K562 (cell line): ENCODE results near the gene ZBTB8A. TPM values are rescaled to one million over a fixed set of nuclear protein-coding genes. Genes with fewer than 3 reads are reported as not detected.

Source experiments
- ATAC-seq: fragments of 200-7000 bp; cut with Tn5 transposase; 3 replicates; pipeline ENCODE4 v1.9.1; 2020; ENCODE audit warnings: moderate library complexity
- BruUV-seq: library from RNA; stranded (reverse); fragments of 400-500 nt; replicated peaks from 2 replicates; lab custom pipeline; 2021; lab: Mats Ljungman, UMichigan
- CTCF ChIA-PET: fragments of 300-600 bp; formaldehyde crosslinking; extraction: SDS; loops from one replicate; lab custom pipeline; 2021; ENCODE audit warnings: low intra/inter-chr PET ratio; lab: Yijun Ruan, JAX
- POLR2A ChIA-PET: fragments of 300-600, 350-650 bp; sonication (Branson Sonifier 250); formaldehyde crosslinking; extraction: SDS; loops from one replicate; lab custom pipeline; 2021; ENCODE audit warnings: antibody characterized with exemption, inconsistent platforms; lab: Yijun Ruan, JAX
- DNase-seq, 4 experiments: peaks; one replicate each; pipeline versions ENCODE4 v3.0.0 to v3.0.0-alpha.2; 2011 to 2018; ENCODE audit warnings: low spot score in 3 of 4, mixed read lengths in 3 of 4; ENCODE audit errors: extremely low read depth in 1 of 4
- FAIRE-seq: peaks from 2 replicates; lab custom pipeline; 2011; peaks lifted over from hg19 to GRCh38; lab: Jason Lieb, UNC
- H2AFZ ChIP-seq: 2 replicates; pipeline ENCODE4 v1.6.0; 2011; ENCODE audit warnings: low read depth, low read length, control low read depth, inconsistent platforms
- H3K27ac ChIP-seq: fragments of 200-600 bp; 3 replicates; pipeline ENCODE4 v1.8.0; 2011; ENCODE audit warnings: low read depth, mild to moderate bottlenecking, control low read depth, inconsistent platforms, low read length, moderate library complexity, mixed read lengths; ENCODE audit errors: extremely low read depth
- H3K27me3 ChIP-seq, 2 experiments: fragments of 300-600 bp in 1 of 2; 2 replicates in 1 of 2; 3 replicates in 1 of 2; pipeline versions ENCODE4 v1.6.0 to v1.8.0; 2011; ENCODE audit warnings: inconsistent platforms in 2 of 2, low read length in 2 of 2, mild to moderate bottlenecking in 1 of 2, mixed read lengths in 1 of 2, moderate library complexity in 1 of 2; ENCODE audit not compliant: control insufficient read depth in 2 of 2, insufficient read depth in 2 of 2
- H3K36me3 ChIP-seq: fragments of 300-600 bp; 3 replicates; pipeline ENCODE4 v1.8.0; 2011; ENCODE audit warnings: mild to moderate bottlenecking, low read length, inconsistent platforms; ENCODE audit not compliant: control insufficient read depth, insufficient read depth
- H3K4me1 ChIP-seq, 2 experiments: fragments of 200-600 bp in 1 of 2; replicated peaks in 1 of 2; 2 replicates in 1 of 2; 3 replicates in 1 of 2; pipeline versions ENCODE4 v1.5.1 to v1.8.0; 2011; ENCODE audit warnings: inconsistent platforms in 2 of 2, low read length in 2 of 2, mild to moderate bottlenecking in 1 of 2, mixed read lengths in 1 of 2, moderate library complexity in 1 of 2; ENCODE audit not compliant: control insufficient read depth in 2 of 2, insufficient read depth in 2 of 2
- H3K4me2 ChIP-seq: 2 replicates; pipeline ENCODE4 v1.6.1; 2011; ENCODE audit warnings: low read length, control low read depth, inconsistent platforms, mixed read lengths; ENCODE audit not compliant: insufficient read depth
- H3K4me3 ChIP-seq: fragments of 200-600 bp; sonication (generic), shearing (Covaris generic); 2 replicates; pipeline ENCODE4 v1.5.1; 2016; ENCODE audit warnings: control low read depth, inconsistent platforms
- H3K79me2 ChIP-seq: fragments of 200-600 bp; 3 replicates; pipeline ENCODE4 v1.8.0; 2011; ENCODE audit warnings: low read length, inconsistent platforms; ENCODE audit not compliant: control insufficient read depth, insufficient read depth
- H3K9ac ChIP-seq, 2 experiments: 2 replicates each; pipeline versions ENCODE4 v1.6.0 to v1.6.1; 2011; ENCODE audit warnings: low read depth in 2 of 2, low read length in 2 of 2, control low read depth in 1 of 2, inconsistent platforms in 1 of 2, mild to moderate bottlenecking in 1 of 2, mixed read lengths in 1 of 2; ENCODE audit not compliant: insufficient read depth in 1 of 2
- H3K9me1 ChIP-seq: one replicate; pipeline ENCODE4 v1.6.0; 2011; ENCODE audit warnings: inconsistent platforms, mild to moderate bottlenecking, low read length, moderate library complexity; ENCODE audit not compliant: control insufficient read depth, insufficient read depth
- H3K9me3 ChIP-seq: replicated peaks from 2 replicates; pipeline ENCODE4 v1.5.1; 2011; ENCODE audit warnings: low read depth, low read length, inconsistent platforms; ENCODE audit not compliant: control insufficient read depth, insufficient read depth
- H4K20me1 ChIP-seq: replicated peaks from 2 replicates; pipeline ENCODE4 v1.6.1; 2011; ENCODE audit warnings: low read length, inconsistent platforms, mixed read lengths; ENCODE audit not compliant: control insufficient read depth, insufficient read depth
- ATF6 ChIP-seq: sonication (generic); formaldehyde crosslinking; IDR thresholded peaks from 2 replicates; pipeline ENCODE4 v1.4.0; 2020; ENCODE audit warnings: mild to moderate bottlenecking, missing genetic modification reagents
- CBFA2T3 ChIP-seq: fragments of 450-650 bp; IDR thresholded peaks from 2 replicates; pipeline ENCODE4 v1.6.1; 2017
- CREB5 ChIP-seq: fragments of 250-450 bp; sonication (Bioruptor Pico); IDR thresholded peaks from 2 replicates; pipeline ENCODE4 v1.5.0; 2020; ENCODE audit warnings: mild to moderate bottlenecking
- DPF2 ChIP-seq: fragments of 450-650 bp; IDR thresholded peaks from 2 replicates; pipeline ENCODE4 v1.6.1; 2016
- FOXK1 ChIP-seq: sonication (generic); formaldehyde crosslinking; IDR thresholded peaks from 2 replicates; pipeline ENCODE4 v1.8.0; 2022; ENCODE audit warnings: missing genetic modification reagents, mild to moderate bottlenecking, borderline replicate concordance
- HCFC1 ChIP-seq: IDR thresholded peaks from 2 replicates; pipeline ENCODE4 v1.6.1; 2012; ENCODE audit warnings: low read depth, low read length, improper control_type of control experiment
- SPI1 ChIP-seq: IDR thresholded peaks from 2 replicates; pipeline ENCODE4 v1.6.1; 2011; ENCODE audit warnings: low read depth, low read length, control low read depth, borderline replicate concordance
- TCF3 ChIP-seq: sonication (generic); formaldehyde crosslinking; IDR thresholded peaks from 2 replicates; pipeline ENCODE4 v1.4.0; 2020; ENCODE audit warnings: mild to moderate bottlenecking, missing genetic modification reagents
- WGBS: fragments of 100-300 bp; shearing (Covaris generic); methylation state at CpG from one replicate; pipeline ENCODE4 v1.1.6; 2016; ENCODE audit warnings: low coverage, mixed read lengths; ENCODE audit not compliant: insufficient coverage; ENCODE audit errors: missing lambda C conversion rate; 5-methylcytosine and 5-hydroxymethylcytosine counted together
- in situ Hi-C: fragments of 300-500 bp; cut with MboI; formaldehyde crosslinking; loops from 4 replicates; pipeline ENCODE4 v1.15.0; 2018; ENCODE audit warnings: inconsistent platforms, mixed read lengths
- intact Hi-C: fragments of 100-400 bp; cut with micrococcal nuclease; formaldehyde crosslinking; loops from 2 replicates; pipeline ENCODE4 v1.14.2; 2022
- polyA plus RNA-seq, 8 experiments: library from polyadenylated mRNA; depleted of rRNA in 4 of 8; stranded (reverse) in 5 of 8; unstranded in 3 of 8; fragments of >200 nt; fragmentation: Nextera tagmentation in 2 of 8; fragmentation: Illumina TruSeq in 1 of 8; extraction: Ambion mirVana in 2 of 8; extraction: Trizol in 1 of 8; gene quantifications; 2 replicates each; pipeline versions ENCODE4 v1.2.1 to v1.2.3, GENCODE V29; 2011 to 2014; ENCODE audit warnings: inconsistent platforms in 1 of 8, missing spikeins in 1 of 8
- total RNA-seq, 7 experiments: library from RNA; depleted of rRNA in 6 of 7; stranded (reverse); fragments of >200 nt in 6 of 7; fragmentation: Illumina TruSeq in 2 of 7; extraction: Trizol in 2 of 7; gene quantifications; 2 replicates each; pipeline versions ENCODE4 v1.2.1 to v1.2.3, GENCODE V29; 2011 to 2021; ENCODE audit warnings: low replicate concordance in 1 of 7

Gene ZBTB8A
- total and polyA plus RNA-seq, 9 of the 15 experiments (the other 6 are each of a cell fraction or from before 2014, with no cell fraction given): 0.01 to 0.64 (median 0.09) TPM

- BruUV-seq: no TSS peak
- ChIA-PET POLR2A (interaction anchor here (0.6 to 1.5 kb wide), 2 partner anchors 14 to 95 kb away, joined by 3 to 5 read pairs; no protein-coding TSS in a partner anchor), CTCF (no interaction called here)
- no peaks in the 10 kb centered on the region for H3K79me2 ChIP-seq
- H3K4me1 ChIP-seq: peaks cover 9 to 12% of the 10 kb centered on the region in 2 experiments
- FAIRE-seq: no peak
- H3K9me1 ChIP-seq: no peaks in the 10 kb centered on the region
- H3K9me3 ChIP-seq: no peaks in the 10 kb centered on the region
- H2AFZ ChIP-seq: no peak overlapping the region
- 8% methylated on average over 3 of the region's 3 CpGs for WGBS
- in situ Hi-C loops (no loop called here), intact Hi-C loops (no loop called here)
- H3K4me3 ChIP-seq: no peak overlapping the region
- no peak overlapping the region for H3K9ac ChIP-seq
- H3K27me3 ChIP-seq: peaks cover 30 to 39% of the 10 kb centered on the region in 2 experiments
- 0 out of 3 replicates have a peak, but pooled peaks have one; percentile 15 for ATAC-seq
- H3K27ac ChIP-seq: no peak overlapping the region
- DNase-seq: peak; percentile 27 to 44 (median 33)
- H4K20me1 ChIP-seq: no peaks in the 10 kb centered on the region
- H3K36me3 ChIP-seq: no peaks in the 10 kb centered on the region
- no peak overlapping the region for H3K4me2 ChIP-seq
- TF ChIP-seq CBFA2T3: peak; percentile 13; the same call in 1 of the 2 replicates
- no peak for TF ChIP-seq SPI1
- 0 out of 2 replicates have a peak, but pooled peaks have one; percentile 2 for TF ChIP-seq FOXK1 (CRISPR knock-in tag)
- TF ChIP-seq ATF6 (CRISPR knock-in tag): no peak
- TF ChIP-seq HCFC1: no peak
- no peak for TF ChIP-seq CREB5
- TF ChIP-seq TCF3 (CRISPR knock-in tag): peak; percentile 37; the same call in 1 of the 2 replicates
- no peak for TF ChIP-seq DPF2
These were observed 1.4 kb downstream of the ZBTB8A start for GRCh38 chr1:32540605-32541004.
